Measurements from ENCODE around the gene LIMS3. TPM values are rescaled to one million over a fixed set of nuclear protein-coding genes. Genes with fewer than 3 reads are reported as not detected.
"Not testable (repeated sequence)": the region's sequence is repeated elsewhere in the genome, so short reads cannot be mapped to it uniquely, and the experiment has no call there.

LIMS3 gene
- polyA plus RNA-seq, 1 donor from 2014 or later: 0.85 TPM

DNA sequence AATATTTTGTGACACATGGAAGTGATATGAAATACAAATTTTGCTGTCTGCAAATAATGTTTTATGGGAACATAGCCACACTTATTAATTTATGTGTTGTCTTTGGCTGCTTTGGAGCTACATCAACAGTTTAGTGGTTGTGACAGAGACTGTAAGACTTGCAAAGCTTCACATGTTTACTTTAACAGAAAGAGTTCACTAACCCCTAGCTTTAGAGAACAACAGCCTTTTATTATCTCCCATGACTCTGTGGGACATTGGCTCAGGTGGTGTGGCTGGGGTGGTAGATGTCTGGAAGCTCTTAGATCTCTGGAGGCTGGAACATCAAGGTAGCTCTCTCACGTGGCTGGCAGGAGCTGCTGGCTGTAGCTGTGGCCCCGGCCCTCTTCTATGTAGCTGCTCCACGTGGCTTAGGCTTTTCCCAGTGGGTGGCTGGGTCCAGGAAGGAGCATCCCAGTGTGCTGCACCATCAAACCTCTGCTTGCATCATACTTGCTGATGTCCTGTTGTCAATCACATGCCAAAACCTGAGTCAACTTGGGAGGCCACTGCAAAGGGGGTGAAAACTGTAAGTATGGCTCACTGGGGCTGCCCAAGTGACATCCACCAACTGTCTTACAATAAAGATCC lies 67.7 kb downstream of the LIMS3 start:
- not testable (repeated sequence) for H3K36me3 Mint-ChIP-seq, H3K9me3 Mint-ChIP-seq, H3K27me3 Mint-ChIP-seq, H3K27ac Mint-ChIP-seq, H3K4me1 Mint-ChIP-seq, H3K4me3 Mint-ChIP-seq

- not testable (repeated sequence) for H3K4me3 Mint-ChIP-seq, H3K4me1 Mint-ChIP-seq, H3K27ac Mint-ChIP-seq, H3K9me3 Mint-ChIP-seq, H3K27me3 Mint-ChIP-seq, H3K36me3 Mint-ChIP-seq
Measured at GRCh38 chr2:109966858-109967257, 68.4 kb downstream of the LIMS3 start.

GRCh38 chr2:109969864-109970263 lies 71.4 kb downstream of the LIMS3 start:
- not testable (repeated sequence) for H3K9me3 Mint-ChIP-seq, H3K36me3 Mint-ChIP-seq, H3K27me3 Mint-ChIP-seq

DNA sequence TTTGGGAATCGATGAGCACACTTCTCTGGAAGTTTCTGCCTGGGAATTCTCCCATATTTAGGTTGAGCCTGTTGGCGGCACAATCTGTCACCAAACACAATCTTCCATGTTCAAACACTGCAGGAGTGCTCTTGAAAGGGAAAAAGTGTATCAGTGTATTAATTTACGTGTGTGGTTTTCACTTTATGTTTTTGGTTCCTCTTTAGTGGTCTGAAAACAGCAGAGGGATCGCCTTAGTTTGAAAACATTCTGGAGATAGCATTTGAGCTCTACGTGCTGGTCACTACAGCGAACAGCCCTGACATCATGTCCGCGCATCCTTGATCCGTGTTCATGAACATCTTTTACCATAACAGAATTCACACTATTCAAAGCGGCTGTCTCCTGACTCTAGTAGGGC lies 73.2 kb downstream of the LIMS3 start:
- H3K9me3 Mint-ChIP-seq, H3K36me3 Mint-ChIP-seq, H3K4me3 Mint-ChIP-seq, H3K27ac Mint-ChIP-seq, H3K27me3 Mint-ChIP-seq, H3K4me1 Mint-ChIP-seq: not testable (repeated sequence)

More at GRCh38 chr2:109969864-109970263, 71.4 kb downstream of the LIMS3 start:
- H3K4me3 Mint-ChIP-seq, H3K4me1 Mint-ChIP-seq, H3K27ac Mint-ChIP-seq: not testable (repeated sequence)

Other genes starting within 250 kb of the LIMS3 start
- gene RGPD5, start 104.4 kb upstream of the LIMS3 start, polyA plus RNA-seq: 3.2 TPM
- gene MALL, start 217.1 kb downstream of the LIMS3 start, polyA plus RNA-seq: not detected

All from IgD-negative memory B cell (primary cell).